OCI-LY3 (cell line): ENCODE results near the gene PRMT2.

Experiments
- CTCF ChIP-seq: fragments of 200-600, 300-600 bp; sonication (generic); IDR thresholded peaks from 2 replicates; pipeline ENCODE4 v1.5.1; 2014; ENCODE audit warnings: antibody characterized with exemption, low read length, low read depth
- EZH2phosphoT487 ChIP-seq: fragments of 200-600 bp; shearing (Covaris generic); IDR thresholded peaks from 2 replicates; pipeline ENCODE4 v1.6.1; 2018; ENCODE audit warnings: antibody characterized with exemption, mixed run types, low read depth

- TF ChIP-seq CTCF (no peak), EZH2phosphoT487 (no peak)
Observed at GRCh38 chr21:46674430-46675007, 39.0 kb downstream of the PRMT2 start.
